Measurements from ENCODE around the gene BANP. TPM values are rescaled to one million over a fixed set of nuclear protein-coding genes. Genes with fewer than 3 reads are reported as not detected.
"Not testable (repeated sequence)": the region's sequence is repeated elsewhere in the genome, so short reads cannot be mapped to it uniquely, and the experiment has no call there.

The BANP gene
- total RNA-seq, 4 donors from 2014 or later, result 7.4 to 45.5 (median 20.3) TPM

DNA sequence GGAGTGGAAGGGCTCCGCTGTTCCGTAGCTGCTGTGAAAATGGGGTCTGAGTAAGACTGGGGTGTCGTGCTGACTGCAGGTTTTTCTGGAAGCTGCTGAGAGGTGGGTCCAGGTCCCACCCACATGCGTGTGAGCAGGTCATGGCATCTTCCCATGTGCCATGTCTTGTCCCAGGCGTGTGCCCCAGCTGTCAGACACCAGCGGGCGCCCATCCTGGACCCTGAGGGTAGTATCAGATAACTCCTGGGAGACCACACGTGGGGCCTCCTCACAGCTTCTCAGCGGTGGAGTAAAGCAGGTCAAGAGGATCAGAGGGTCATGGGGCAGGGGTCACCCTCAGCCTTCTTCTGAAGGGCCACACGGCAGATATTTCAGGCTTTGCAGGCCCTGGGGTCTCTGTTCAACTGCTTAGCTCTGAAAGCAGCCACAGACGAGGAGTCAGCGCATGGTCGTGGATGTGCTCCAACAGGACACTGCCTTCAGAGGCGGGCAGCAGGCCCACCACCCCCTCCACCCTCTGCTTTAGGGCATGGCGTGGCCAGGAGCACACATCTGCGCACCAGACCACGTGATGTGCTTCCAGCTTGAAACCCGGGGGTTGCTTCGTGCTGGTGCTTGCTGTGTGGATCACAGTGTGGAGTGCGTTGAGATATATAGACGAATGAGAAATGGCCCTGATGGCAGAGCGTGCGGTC lies 68.7 kb downstream of the BANP start:
- Histone ChIP-seq H3K27ac (no peak overlapping the region), H3K4me1 (no peaks in the 10 kb centered on the region), H3K9me3 (no peaks in the 10 kb centered on the region), H3K27me3 (no peaks in the 10 kb centered on the region), H3K36me3 (no peaks in the 10 kb centered on the region), H3K4me3 (no peak overlapping the region)
- TF ChIP-seq POLR2A (IDR thresholded peaks at IDR 0.05), result no peak
- TF ChIP-seq, protein P1, sequence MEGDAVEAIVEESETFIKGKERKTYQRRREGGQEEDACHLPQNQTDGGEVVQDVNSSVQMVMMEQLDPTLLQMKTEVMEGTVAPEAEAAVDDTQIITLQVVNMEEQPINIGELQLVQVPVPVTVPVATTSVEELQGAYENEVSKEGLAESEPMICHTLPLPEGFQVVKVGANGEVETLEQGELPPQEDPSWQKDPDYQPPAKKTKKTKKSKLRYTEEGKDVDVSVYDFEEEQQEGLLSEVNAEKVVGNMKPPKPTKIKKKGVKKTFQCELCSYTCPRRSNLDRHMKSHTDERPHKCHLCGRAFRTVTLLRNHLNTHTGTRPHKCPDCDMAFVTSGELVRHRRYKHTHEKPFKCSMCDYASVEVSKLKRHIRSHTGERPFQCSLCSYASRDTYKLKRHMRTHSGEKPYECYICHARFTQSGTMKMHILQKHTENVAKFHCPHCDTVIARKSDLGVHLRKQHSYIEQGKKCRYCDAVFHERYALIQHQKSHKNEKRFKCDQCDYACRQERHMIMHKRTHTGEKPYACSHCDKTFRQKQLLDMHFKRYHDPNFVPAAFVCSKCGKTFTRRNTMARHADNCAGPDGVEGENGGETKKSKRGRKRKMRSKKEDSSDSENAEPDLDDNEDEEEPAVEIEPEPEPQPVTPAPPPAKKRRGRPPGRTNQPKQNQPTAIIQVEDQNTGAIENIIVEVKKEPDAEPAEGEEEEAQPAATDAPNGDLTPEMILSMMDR (IDR thresholded peaks at IDR 0.05), result no peak
- intact Hi-C loops (cut with DNase I; ENCODE audit: low total_unique reads), result no loop called here
- peak in 1 of 2 donors; percentile 9 for DNase-seq

DNA sequence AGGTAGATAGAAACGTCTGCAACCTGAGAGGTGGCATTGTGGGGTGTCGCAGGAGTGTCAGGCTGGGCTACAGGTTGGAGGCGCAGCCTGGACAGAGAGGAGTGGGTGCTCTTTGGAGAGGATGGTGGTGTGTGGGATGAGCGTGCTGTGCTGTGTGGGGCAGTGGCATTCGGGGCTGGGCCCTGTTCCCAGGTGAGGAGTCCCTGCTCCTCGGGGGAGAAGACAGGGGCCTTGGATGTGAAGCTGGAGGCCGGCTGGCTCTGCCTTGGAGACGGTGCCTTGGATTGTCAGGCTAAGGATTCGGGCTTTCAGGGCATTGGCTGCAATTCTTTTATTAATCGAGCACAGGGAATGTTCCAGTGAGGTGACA lies 69.3 kb downstream of the BANP start:
- Histone ChIP-seq H3K27ac (no peak overlapping the region), H3K36me3 (no peaks in the 10 kb centered on the region), H3K4me3 (no peak overlapping the region), H3K9me3 (no peaks in the 10 kb centered on the region), H3K4me1 (no peaks in the 10 kb centered on the region), H3K27me3 (no peaks in the 10 kb centered on the region)
- DNase-seq, result no peak
- no peak for TF ChIP-seq POLR2A (IDR thresholded peaks at IDR 0.05)
- TF ChIP-seq, protein P1 (IDR thresholded peaks at IDR 0.05), result no peak
- intact Hi-C loops (cut with DNase I; ENCODE audit: low total_unique reads), result no loop called here

DNA sequence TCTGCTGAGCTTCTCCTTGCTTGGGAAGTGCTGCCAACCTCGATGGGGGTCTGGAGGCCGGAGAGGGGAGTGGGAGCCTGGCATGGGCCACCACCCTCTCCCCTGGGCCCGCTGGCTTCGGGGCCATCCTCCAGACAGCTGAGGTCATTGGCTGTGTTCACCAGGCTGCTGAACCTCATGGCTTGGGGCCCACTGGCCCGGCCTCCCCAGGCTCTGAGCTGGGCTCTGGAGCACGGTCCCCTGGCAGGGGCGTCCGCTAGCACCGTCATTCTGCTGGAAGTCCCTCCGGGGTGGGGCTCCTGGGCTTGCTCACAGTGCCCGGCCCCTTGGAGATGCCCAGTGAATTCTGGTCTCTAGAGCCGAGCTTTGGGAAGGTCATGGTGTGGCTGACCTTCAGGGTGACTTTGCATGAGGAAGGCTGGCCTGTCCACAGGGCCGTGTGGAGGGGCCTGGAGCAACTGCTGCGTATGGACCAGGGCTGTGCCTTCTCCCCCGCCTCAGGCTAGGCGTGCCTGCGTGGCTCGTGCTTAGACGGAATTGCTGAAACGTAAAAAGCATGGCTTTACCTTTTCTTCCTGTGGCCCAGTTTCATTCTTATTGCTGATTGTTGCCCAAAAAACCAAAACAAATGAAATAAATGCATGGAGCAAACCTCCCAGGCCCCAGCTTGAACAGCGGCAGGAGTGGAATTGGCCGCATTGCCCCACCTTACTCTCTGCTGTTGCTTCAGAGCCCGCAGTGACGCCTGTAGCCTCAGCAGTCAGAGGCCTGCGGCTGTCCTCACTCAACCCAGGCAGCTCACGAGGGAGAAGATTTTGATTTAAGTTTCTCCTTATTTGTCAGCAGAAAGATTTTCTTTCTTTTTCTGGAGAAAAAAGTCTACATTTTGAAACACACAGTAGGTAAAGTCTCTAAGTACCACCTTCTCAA lies 70.1 kb downstream of the BANP start:
- H3K27ac ChIP-seq; H3K36me3 ChIP-seq; intact Hi-C loops (cut with DNase I; ENCODE audit: low total_unique reads); H3K9me3 ChIP-seq; H3K4me3 ChIP-seq; H3K4me1 ChIP-seq; H3K27me3 ChIP-seq: not testable (repeated sequence)
- DNase-seq, result peak in 1 of 2 donors; percentile 22

DNA sequence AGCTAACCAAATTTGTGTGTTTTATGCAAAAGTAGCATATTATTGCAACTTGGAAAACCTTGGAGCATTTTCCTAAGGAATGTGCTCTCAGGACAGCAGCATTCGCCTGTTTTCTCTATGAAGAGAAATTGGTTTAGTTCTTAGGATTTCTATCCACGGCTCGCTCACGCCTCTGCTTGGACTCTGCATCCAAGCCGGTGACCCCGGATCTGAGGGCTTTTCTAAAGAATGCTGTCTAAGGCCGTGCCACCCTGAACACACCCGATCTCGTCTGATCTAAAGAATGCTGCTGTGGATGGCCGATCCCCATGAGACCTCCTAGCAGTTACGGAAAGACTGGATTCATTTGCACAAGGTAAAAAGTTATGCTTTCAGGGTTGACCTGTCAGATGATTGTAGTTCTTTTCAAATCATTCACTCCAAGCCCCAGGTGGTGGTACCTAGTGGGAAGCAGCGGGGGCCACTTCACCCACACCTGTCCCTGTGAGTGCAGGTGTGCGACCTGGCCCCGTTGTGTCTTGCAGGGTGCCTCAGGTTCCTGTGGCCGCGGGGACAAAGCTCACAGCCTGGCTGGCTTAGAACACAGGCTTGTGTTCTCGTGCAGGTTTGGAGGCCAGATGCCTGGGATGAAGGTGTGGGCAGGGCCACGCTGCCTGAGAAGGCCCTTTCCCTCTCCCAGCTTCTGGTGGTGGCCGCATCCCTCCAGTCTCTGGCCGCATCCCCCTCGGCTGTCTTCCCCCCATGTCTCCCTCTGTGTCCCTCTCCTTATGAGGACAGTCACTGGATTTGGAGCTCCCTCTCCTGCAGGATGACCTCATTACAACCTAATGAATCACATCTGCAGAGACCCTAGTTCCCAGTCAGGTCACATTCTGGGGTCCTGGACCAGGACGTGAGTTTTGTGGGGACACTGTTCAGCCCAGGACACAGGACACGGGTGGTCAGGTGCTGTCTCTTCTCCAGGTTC lies 71.1 kb downstream of the BANP start:
- peak in 1 of 2 donors; percentile 11 for DNase-seq
- no peak overlapping the region for H3K27ac ChIP-seq
- no peak for TF ChIP-seq POLR2A (IDR thresholded peaks at IDR 0.05)

DNA sequence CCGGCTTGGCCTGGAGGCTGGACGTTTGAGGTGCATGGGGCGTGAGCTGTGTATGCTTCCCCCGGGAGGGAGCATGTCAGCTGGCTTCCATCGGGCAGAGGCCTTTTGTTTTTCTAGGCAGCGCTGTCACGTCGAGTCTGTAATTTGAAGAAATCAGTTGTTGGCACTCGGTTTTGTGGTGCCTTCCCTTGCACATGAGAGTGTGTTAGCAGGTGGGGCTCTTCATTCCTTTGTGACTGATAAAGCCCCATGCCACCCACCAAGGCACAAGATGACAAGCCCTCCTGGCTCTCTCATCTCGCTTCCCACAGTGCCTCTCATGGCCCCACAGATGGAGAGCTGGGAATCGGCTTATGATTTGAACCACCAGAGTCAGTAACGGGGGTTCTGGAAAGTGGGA lies 72.1 kb downstream of the BANP start:
- Histone ChIP-seq H3K4me3 (no peak overlapping the region), H3K9me3 (no peaks in the 10 kb centered on the region), H3K27ac (no peak overlapping the region), H3K36me3 (no peaks in the 10 kb centered on the region), H3K27me3 (no peaks in the 10 kb centered on the region), H3K4me1 (no peaks in the 10 kb centered on the region)
- no peak for DNase-seq
- intact Hi-C loops (cut with DNase I; ENCODE audit: low total_unique reads), result no loop called here
- no peak for TF ChIP-seq POLR2A (IDR thresholded peaks at IDR 0.05)
- TF ChIP-seq, protein P1 (IDR thresholded peaks at IDR 0.05), result no peak

More for the DNA sequence above, 71.1 kb downstream of the BANP start:
- no peak overlapping the region for H3K4me3 ChIP-seq
- intact Hi-C loops (cut with DNase I; ENCODE audit: low total_unique reads), result no loop called here
- H3K36me3 ChIP-seq, result no peaks in the 10 kb centered on the region
- H3K27me3 ChIP-seq, result no peaks in the 10 kb centered on the region
- H3K9me3 ChIP-seq, result no peaks in the 10 kb centered on the region
- no peaks in the 10 kb centered on the region for H3K4me1 ChIP-seq
